HUES6 (cell line): ENCODE results near the gene JPT2.
"Not testable (repeated sequence)": the region's sequence is repeated elsewhere in the genome, so short reads cannot be mapped to it uniquely, and the experiment has no call there.

Experiments
- H3K27ac ChIP-seq: 2 replicates; pipeline ENCODE4 v1.7.0; 2013; ENCODE audit warnings: low read depth, mild to moderate bottlenecking, low read length, inconsistent platforms
- H3K27me3 ChIP-seq: 2 replicates; pipeline ENCODE4 v1.6.1; 2013; ENCODE audit warnings: low read length; ENCODE audit not compliant: control insufficient read depth, insufficient read depth
- H3K36me3 ChIP-seq: 2 replicates; pipeline ENCODE4 v1.6.1; 2013; ENCODE audit warnings: low read length; ENCODE audit not compliant: control insufficient read depth, insufficient read depth
- H3K4me1 ChIP-seq: 2 replicates; pipeline ENCODE4 v1.6.1; 2013; ENCODE audit warnings: low read length; ENCODE audit not compliant: control insufficient read depth, insufficient read depth
- H3K4me3 ChIP-seq: 2 replicates; pipeline ENCODE4 v1.5.1; 2013; ENCODE audit warnings: low read depth, low read length
- H3K9ac ChIP-seq: one replicate; pipeline ENCODE4 v1.6.1; 2013; ENCODE audit warnings: mild to moderate bottlenecking, low read length
- H3K9me3 ChIP-seq: 2 replicates; pipeline ENCODE4 v1.6.1; 2013; ENCODE audit warnings: low read depth, low read length; ENCODE audit not compliant: control insufficient read depth, insufficient read depth

Gene JPT2

DNA sequence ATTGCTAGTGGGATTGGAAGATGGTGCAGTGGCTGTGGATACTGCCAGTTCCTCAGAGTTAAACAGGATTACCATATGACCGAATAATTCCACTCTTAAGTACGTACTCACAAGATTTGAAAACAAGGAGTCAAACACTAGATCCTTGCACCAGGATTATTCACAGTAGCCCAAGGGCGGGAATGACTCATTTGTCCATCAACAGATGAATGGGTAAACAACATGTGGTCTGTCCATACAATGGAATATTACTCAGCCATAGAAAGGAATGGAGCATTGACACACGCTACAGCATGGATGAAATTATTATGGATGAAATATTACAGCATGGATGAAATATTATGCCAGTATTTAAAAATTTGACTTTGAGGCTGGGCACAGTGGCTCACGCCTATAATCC lies 18.8 kb downstream of the JPT2 start:
- Histone ChIP-seq H3K4me3 (no peak overlapping the region), H3K4me1 (no peaks in the 10 kb centered on the region), H3K36me3 (peaks cover 94% of the 10 kb centered on the region), H3K27me3 (no peaks in the 10 kb centered on the region), H3K9ac (no peak overlapping the region), H3K9me3 (no peaks in the 10 kb centered on the region), H3K27ac (no peak overlapping the region)

DNA sequence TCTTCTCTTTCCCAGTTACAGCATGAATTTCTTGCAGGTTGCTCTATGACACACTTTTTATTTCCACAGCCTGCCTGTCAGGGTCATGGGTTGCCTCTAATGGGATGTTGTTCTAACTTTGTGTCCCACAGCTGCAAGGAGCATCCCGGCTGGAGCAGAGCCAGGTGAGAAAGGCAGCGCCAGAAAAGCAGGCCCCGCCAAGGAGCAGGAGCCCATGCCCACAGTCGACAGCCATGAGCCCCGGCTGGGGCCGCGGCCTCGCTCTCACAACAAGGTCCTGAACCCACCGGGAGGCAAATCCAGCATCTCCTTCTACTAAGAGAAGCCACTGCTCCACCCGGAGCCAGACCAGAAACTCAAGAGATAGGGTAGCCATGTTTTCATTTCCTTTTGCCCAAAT lies 20.6 kb downstream of the JPT2 start:
- Histone ChIP-seq H3K9me3 (no peaks in the 10 kb centered on the region), H3K27ac (no peak overlapping the region), H3K36me3 (peaks cover 85% of the 10 kb centered on the region), H3K9ac (no peak overlapping the region), H3K4me1 (no peaks in the 10 kb centered on the region), H3K4me3 (no peak overlapping the region), H3K27me3 (no peaks in the 10 kb centered on the region)

DNA sequence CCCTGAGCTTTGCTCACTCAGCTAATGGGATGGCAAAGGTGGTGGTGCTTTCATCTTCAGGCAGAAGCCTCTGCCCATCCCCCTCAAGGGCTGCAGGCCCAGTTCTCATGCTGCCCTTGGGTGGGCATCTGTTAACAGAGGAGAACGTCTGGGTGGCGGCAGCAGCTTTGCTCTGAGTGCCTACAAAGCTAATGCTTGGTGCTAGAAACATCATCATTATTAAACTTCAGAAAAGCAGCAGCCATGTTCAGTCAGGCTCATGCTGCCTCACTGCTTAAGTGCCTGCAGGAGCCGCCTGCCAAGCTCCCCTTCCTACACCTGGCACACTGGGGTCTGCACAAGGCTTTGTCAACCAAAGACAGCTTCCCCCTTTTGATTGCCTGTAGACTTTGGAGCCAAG lies 22.2 kb downstream of the JPT2 start:
- Histone ChIP-seq H3K9me3 (no peaks in the 10 kb centered on the region), H3K27me3 (no peaks in the 10 kb centered on the region), H3K27ac (no peak overlapping the region), H3K36me3 (peaks cover 71% of the 10 kb centered on the region), H3K4me1 (no peaks in the 10 kb centered on the region), H3K4me3 (no peak overlapping the region), H3K9ac (no peak overlapping the region)

DNA sequence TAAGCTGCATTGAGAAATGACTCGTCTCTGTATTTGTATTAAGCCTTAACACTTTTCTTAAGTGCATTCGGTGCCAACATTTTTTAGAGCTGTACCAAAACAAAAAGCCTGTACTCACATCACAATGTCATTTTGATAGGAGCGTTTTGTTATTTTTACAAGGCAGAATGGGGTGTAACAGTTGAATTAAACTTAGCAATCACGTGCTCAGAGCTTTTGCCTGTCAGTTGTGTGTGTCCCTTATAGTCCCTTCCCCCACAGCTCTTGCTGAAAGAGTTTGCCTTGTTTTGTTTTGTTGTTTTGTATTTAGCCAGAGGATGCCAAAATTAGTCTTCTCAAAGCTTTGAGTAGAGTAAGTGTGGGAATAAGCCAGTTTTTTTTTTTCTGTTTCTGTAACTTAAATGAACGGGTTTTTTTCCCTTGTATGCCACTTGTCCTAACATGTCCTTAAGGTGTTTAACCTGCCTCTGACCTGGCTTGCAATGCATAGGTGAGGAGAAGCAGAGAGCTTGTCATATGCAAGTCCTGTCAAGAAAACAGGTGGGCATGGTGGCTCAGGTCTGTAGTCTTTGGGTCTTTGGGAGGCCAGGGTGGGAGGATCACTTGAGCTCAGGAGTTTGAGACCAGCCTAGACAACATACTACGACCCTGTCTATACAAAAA lies 23.3 kb downstream of the JPT2 start:
- no peak overlapping the region for H3K9ac ChIP-seq
- no peaks in the 10 kb centered on the region for H3K9me3 ChIP-seq
- H3K4me1 ChIP-seq = no peaks in the 10 kb centered on the region
- H3K27ac ChIP-seq = no peak overlapping the region
- H3K36me3 ChIP-seq = peaks cover 63% of the 10 kb centered on the region
- no peak overlapping the region for H3K4me3 ChIP-seq
- H3K27me3 ChIP-seq = no peaks in the 10 kb centered on the region

DNA sequence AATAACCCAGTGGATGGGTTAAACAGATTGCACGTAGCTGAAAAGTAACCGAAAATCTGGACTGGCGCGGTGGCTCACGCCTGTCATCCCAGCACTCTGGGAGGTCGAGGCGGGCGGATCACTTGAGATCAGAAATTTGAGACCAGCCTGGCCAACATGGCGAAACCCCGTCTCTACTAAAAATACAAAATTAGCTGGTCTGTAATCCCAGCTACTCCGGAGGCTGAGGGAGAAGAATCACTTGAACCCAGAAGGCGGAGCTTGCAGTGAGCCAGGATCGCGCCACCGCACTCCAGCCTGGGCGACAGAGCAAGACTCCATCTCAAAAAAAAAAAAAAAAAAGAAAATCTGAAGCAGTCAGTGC lies 27.2 kb downstream of the JPT2 start:
- peak overlapping the region; percentile 100 for H3K4me3 ChIP-seq
- peak overlapping the region; percentile 99 for H3K9ac ChIP-seq
- not testable (repeated sequence) for H3K9me3 ChIP-seq, H3K27me3 ChIP-seq
- H3K27ac ChIP-seq = peak overlapping the region; percentile 89
- peaks cover 14% of the 10 kb centered on the region for H3K4me1 ChIP-seq
- peaks cover 24% of the 10 kb centered on the region for H3K36me3 ChIP-seq

DNA sequence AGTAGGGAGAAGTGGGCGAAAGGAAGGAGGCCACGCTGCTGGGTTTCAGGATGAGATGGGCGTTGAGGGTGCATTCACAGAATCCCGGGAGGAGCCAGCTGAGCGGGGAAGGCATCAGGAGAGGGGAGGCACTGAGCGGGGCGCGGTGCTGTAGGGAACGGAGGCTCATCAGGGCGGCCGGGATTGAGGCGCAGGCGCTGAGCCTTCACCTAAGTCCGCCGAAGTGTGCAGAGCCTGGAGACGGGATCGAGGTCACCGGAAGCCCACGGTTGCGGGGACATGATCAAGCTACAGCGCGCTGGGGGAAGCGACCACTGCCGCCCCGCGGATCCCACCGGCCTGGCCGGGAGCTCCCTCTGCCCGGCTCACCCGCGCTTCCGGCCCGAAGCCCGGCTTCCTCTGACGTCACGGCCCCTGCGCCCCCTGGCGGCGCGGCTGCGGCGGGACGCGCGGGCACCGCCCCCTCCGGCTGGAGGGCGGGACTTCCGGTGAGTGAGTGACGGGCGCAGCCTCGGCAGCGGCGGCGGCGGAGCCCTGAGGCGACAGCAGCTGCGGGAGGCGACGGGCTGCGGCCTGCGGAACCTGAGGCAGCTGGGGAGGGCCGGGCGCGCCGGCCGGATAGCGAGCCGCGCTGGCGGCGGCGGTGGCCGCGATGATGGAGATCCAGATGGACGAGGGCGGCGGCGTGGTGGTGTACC lies 27.8 kb downstream of the JPT2 start, which contains the start of gene MAPK8IP3:
TSS of gene MAPK8IP3 (plus strand) at position 508 of the 698 bp plus-strand sequence. CDS start at position 653, 145 bp downstream.
- H3K36me3 ChIP-seq = peaks cover 19% of the 10 kb centered on the region
- H3K27me3 ChIP-seq = no peaks in the 10 kb centered on the region
- peak within 1 kb of the TSS; percentile 89 for H3K27ac ChIP-seq
- no peaks in the 10 kb centered on the region for H3K9me3 ChIP-seq
- peaks cover 14% of the 10 kb centered on the region for H3K4me1 ChIP-seq
- peak within 1 kb of the TSS; percentile 99 for H3K9ac ChIP-seq
- H3K4me3 ChIP-seq = peak within 1 kb of the TSS; percentile 100

DNA sequence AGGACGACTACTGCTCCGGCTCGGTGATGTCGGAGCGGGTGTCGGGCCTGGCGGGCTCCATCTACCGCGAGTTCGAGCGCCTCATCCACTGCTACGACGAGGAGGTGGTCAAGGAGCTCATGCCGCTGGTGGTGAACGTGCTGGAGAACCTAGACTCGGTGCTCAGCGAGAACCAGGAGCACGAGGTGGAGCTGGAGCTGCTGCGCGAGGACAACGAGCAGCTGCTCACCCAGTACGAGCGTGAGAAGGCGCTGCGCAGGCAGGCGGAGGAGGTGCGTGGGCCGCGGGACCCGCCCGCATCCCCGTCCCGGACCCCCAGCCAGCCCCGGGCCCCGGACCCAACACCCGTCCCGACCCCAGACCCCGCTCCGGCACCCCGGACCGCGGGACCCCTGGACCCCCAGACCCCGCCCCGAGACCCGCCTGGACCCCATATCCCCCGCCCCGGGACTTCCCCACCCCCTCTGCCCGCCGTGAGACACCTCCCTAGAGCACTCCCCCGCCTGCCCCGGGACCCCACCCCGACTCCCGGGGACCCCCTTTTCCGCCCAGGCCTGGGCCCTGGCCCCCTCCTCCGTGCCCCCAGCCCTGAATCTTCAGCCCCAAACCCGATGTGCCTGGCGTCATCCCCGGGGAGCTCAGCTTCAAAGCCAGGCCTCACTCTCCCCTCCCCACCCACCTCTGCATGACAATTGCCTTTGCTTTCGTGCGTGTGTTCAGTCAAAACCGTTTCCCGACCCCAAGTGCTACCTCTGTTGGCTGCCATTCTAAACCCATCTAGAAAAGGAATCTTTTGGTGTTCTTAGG lies 28.5 kb downstream of the JPT2 start:
- H3K9me3 ChIP-seq = no peaks in the 10 kb centered on the region
- H3K9ac ChIP-seq = peak overlapping the region; percentile 99
- H3K4me1 ChIP-seq = peaks cover 14% of the 10 kb centered on the region
- peaks cover 11% of the 10 kb centered on the region for H3K36me3 ChIP-seq
- peak overlapping the region; percentile 100 for H3K4me3 ChIP-seq
- H3K27ac ChIP-seq = no peak overlapping the region
- H3K27me3 ChIP-seq = no peaks in the 10 kb centered on the region

DNA sequence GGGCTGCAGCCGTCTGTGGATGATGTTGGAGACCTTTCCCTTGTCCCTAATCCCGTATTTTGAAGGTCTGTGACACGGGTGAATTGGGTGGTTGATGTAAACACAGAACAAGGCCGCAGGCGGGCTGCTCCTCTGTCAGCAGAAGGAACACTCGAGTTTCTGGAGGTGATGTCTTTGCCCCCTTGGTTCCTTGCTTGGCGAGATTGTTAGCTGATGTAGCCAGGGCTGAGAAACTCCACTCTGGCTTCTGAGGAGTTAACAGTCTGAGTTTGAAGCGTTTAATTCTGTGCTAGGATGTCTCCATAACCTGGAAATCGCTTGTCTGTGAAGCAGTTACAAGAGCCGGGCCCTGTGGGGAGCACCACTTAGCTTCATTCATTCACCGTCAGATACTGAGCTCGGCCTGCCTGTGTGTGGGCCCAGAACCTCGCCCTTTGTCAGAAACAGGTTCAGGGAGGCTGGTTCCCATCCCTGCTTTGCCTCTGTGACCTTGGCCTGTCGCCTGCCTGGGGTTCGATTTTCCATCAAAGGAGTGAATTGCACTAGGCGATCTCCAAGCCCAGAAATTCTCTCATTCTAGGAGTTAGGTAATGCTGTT lies 29.2 kb downstream of the JPT2 start:
- Histone ChIP-seq H3K27me3 (no peaks in the 10 kb centered on the region), H3K36me3 (peaks cover 5% of the 10 kb centered on the region), H3K4me1 (peaks cover 14% of the 10 kb centered on the region), H3K4me3 (peak overlapping the region; percentile 100), H3K27ac (no peak overlapping the region), H3K9me3 (no peaks in the 10 kb centered on the region), H3K9ac (peak overlapping the region; percentile 66)

DNA sequence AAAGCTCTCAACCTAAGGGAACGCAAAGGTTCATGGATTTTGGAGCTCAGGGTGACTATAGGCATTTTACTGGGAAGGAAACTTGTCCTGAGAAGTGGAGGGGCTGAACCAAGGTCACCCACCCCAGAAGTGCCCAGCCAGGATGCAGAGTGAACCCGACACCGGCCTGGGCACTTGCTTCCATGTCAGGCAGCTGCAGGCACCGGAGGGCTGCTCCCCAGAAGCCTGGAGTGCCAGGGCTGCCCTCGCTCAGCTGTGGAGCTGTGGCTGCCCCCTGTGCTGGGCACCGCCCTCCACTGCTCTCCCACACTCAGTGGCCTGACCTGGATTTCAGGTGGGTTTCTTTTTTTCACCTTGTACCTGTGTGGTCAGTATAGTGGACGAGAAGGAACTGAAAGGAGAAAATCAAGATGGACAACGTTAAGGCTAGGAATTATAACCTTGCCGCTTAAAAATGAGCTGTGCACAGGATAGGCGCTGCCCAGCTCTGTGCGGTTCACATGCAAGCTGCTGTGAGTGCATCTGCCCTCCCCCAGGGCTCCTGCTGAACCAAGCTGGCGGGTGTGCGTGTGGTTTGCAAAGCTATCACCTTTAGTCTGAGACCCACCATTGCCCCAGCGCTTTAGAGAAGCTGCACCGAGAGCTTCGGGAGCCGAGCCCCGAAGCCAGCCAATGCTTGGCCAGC lies 30.1 kb downstream of the JPT2 start:
- Histone ChIP-seq H3K9me3 (no peaks in the 10 kb centered on the region), H3K36me3 (no peaks in the 10 kb centered on the region; the same call in 1 of the 2 replicates), H3K27ac (no peak overlapping the region), H3K9ac (no peak overlapping the region), H3K4me3 (no peak overlapping the region), H3K27me3 (no peaks in the 10 kb centered on the region), H3K4me1 (peaks cover 19% of the 10 kb centered on the region)

DNA sequence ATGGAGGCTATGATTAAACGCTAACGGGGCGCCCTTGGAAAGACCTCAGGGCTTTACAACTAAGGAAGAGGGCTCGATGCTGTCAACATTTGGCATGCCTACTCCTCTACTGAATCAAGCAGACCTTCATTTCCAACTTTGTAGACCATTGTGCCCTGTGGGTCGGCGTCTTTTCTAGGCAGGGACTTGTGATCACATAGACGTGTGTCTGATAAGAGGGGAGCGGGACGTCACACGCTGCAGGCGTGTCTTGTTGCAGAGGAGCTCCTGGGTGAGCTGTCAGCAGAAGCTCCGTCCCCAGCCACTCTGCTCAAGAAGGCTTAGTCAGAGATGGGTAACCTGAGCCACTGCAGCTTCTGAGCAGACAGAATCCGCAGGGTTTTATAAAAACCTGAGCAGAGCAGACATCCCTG lies 30.7 kb downstream of the JPT2 start:
- Histone ChIP-seq H3K9me3 (no peaks in the 10 kb centered on the region), H3K4me3 (no peak overlapping the region), H3K27me3 (no peaks in the 10 kb centered on the region), H3K4me1 (peaks cover 24% of the 10 kb centered on the region), H3K36me3 (no peaks in the 10 kb centered on the region), H3K9ac (no peak overlapping the region), H3K27ac (no peak overlapping the region)
